Testis (tissue), 3 donors: ENCODE data around the gene PLEKHM3. TPM values are rescaled to one million over a fixed set of nuclear protein-coding genes. Genes with fewer than 3 reads are reported as not detected.

Source experiments
- DNase-seq: peaks from one replicate; pipeline ENCODE4 v3.0.0-alpha.2; 2019
- H3K27ac ChIP-seq, 2 donors: fragments of 200-600 bp; sonication (generic); one replicate each; pipeline ENCODE4 v1.5.1; 2019
- H3K27me3 ChIP-seq: fragments of 200-600 bp; sonication (generic); one replicate; pipeline ENCODE4 v1.5.1; 2019
- H3K36me3 ChIP-seq: fragments of 200-600 bp; sonication (generic); one replicate; pipeline ENCODE4 v1.5.1; 2017; ENCODE audit warnings: low read depth; ENCODE audit errors: missing control alignments
- H3K4me1 ChIP-seq: fragments of 200-600 bp; sonication (generic); one replicate; pipeline ENCODE4 v1.5.1; 2019
- H3K4me3 ChIP-seq, 2 donors: fragments of 200-600 bp; sonication (generic); one replicate each; pipeline ENCODE4 v1.5.1; 2017 to 2019
- H3K9me3 ChIP-seq: fragments of 200-600 bp; sonication (generic); one replicate; pipeline ENCODE4 v1.5.1; 2017
- POLR2A ChIP-seq: fragments of 450-650 bp; IDR thresholded peaks from one replicate; pipeline ENCODE4 v1.6.1; 2017; ENCODE audit warnings: antibody characterized with exemption, mild to moderate bottlenecking, moderate library complexity
- WGBS, 2 donors: methylation state at CpG; one replicate each; pipeline ENCODE4 v1.1.5; 2018; 5-methylcytosine and 5-hydroxymethylcytosine counted together
- intact Hi-C: fragments of 100-400 bp; cut with DNase I; formaldehyde crosslinking; loops from one replicate; pipeline ENCODE4 v1.15.1; 2023; ENCODE audit warnings: low total_unique reads
- polyA plus RNA-seq: library from polyadenylated mRNA; stranded (reverse); fragments of 350-450 nt; fragmentation: Illumina TruSeq; extraction: RNeasy Lipid Tissue Mini Kit (QIAGEN cat#74804); gene quantifications from one replicate; pipeline ENCODE4 v1.2.3, GENCODE V29; 2014; ENCODE audit warnings: low read depth, low replicate concordance; ENCODE audit not compliant: insufficient read depth
- total RNA-seq, 2 donors: library from RNA; depleted of rRNA; stranded (reverse); fragments of >200 nt; gene quantifications; one replicate each; pipeline ENCODE4 v1.2.3, GENCODE V29; 2016
- TF ChIP-seq, protein P1 (sequence below), 3 experiments: fragments of 450-650 bp in 2 of 3; fragments of 200-600 bp in 1 of 3; sonication (generic) in 1 of 3; IDR thresholded peaks; one replicate each; pipeline ENCODE4 v1.5.1; 2016 to 2019; ENCODE audit warnings: antibody characterized with exemption in 3 of 3, mild to moderate bottlenecking in 2 of 3, moderate library complexity in 1 of 3

Gene PLEKHM3
- total and polyA plus RNA-seq, 3 donors from 2014 or later, result 12.5 to 24.6 (median 21.9) TPM

DNA sequence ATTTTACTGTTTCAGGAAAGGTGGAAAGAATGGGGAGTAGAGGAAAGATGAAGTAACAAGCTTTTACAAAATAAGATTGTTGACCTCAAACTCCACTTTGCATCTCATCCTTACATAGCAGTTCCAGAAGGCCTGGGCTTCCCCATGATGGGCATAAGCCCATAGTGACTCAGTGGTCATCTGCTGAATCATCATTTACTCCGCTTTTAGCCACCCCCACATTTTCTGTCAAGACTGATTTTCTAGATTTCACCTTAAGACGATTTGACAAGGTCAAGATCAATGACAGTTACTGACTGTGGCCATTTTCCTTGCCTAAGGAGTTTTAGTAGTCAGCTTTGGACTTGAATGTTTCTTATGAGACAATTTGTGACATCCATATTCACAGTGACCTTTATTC, 49.4 kb downstream of the PLEKHM3 start:
- 78 to 88% methylated on average over 2 of the region's 2 CpGs for WGBS, 2 donors
- Histone ChIP-seq H3K9me3 (no peaks in the 10 kb centered on the region), H3K4me3 (no peak overlapping the region), H3K27me3 (no peaks in the 10 kb centered on the region), H3K27ac (no peak overlapping the region), H3K36me3 (no peaks in the 10 kb centered on the region), H3K4me1 (no peaks in the 10 kb centered on the region)
- intact Hi-C loops, result no loop called here
- DNase-seq, result no peak
- no peak for TF ChIP-seq POLR2A
- TF ChIP-seq, protein P1, sequence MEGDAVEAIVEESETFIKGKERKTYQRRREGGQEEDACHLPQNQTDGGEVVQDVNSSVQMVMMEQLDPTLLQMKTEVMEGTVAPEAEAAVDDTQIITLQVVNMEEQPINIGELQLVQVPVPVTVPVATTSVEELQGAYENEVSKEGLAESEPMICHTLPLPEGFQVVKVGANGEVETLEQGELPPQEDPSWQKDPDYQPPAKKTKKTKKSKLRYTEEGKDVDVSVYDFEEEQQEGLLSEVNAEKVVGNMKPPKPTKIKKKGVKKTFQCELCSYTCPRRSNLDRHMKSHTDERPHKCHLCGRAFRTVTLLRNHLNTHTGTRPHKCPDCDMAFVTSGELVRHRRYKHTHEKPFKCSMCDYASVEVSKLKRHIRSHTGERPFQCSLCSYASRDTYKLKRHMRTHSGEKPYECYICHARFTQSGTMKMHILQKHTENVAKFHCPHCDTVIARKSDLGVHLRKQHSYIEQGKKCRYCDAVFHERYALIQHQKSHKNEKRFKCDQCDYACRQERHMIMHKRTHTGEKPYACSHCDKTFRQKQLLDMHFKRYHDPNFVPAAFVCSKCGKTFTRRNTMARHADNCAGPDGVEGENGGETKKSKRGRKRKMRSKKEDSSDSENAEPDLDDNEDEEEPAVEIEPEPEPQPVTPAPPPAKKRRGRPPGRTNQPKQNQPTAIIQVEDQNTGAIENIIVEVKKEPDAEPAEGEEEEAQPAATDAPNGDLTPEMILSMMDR (IDR thresholded peaks at IDR 0.05), result no peak

DNA sequence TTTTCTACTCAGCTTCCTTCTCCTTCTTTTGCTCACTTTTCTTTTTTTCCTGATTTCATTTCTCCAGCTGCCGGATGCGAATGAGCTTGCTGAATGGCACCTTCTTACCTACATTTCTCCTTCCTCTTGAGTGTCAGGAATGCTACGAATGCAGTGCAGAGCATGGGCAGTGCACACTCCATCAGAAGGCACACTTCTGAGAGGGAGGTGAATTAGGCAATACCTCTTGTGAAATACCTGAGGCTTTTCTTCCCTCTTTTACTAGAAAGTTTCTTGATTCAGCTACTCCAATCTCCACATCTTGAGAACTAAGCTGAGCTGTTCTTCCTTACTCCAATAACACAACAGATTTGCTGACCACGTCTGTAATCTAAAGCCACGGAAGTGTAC, 51.1 kb downstream of the PLEKHM3 start:
- Histone ChIP-seq H3K4me1 (no peaks in the 10 kb centered on the region), H3K9me3 (no peaks in the 10 kb centered on the region), H3K4me3 (no peak overlapping the region), H3K27me3 (no peaks in the 10 kb centered on the region), H3K27ac (no peak overlapping the region), H3K36me3 (no peaks in the 10 kb centered on the region)
- no peak for DNase-seq
- TF ChIP-seq, protein P1 (IDR thresholded peaks at IDR 0.05), result no peak
- no peak for TF ChIP-seq POLR2A
- WGBS, 2 donors, result 88 to 91% methylated on average over 5 of the region's 5 CpGs
- intact Hi-C loops, result no loop called here

DNA sequence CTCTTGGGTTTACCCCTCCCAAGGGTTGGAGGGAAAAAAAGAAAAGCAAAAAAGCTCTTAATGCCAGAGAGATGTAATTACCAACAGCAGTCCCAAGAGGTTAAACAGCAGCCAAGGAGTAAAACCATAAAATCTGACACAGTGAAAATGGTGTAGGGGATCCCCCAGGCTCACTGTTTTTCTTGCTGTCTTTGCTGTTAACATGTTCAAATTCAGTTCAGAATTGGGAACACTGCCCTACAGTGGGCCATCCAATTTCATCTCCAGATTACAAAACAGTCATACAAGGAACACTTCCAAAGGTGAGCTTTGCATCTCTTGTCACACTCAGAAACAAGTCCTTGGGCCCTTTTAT, 54.5 kb downstream of the PLEKHM3 start:
- H3K4me1 ChIP-seq, result no peaks in the 10 kb centered on the region
- no peaks in the 10 kb centered on the region for H3K27me3 ChIP-seq
- no peak overlapping the region for H3K4me3 ChIP-seq
- no peaks in the 10 kb centered on the region for H3K9me3 ChIP-seq
- intact Hi-C loops, result no loop called here
- TF ChIP-seq POLR2A, result no peak
- TF ChIP-seq, protein P1 (IDR thresholded peaks at IDR 0.05), result no peak
- no peak overlapping the region for H3K27ac ChIP-seq
- no peaks in the 10 kb centered on the region for H3K36me3 ChIP-seq
- no peak for DNase-seq

DNA sequence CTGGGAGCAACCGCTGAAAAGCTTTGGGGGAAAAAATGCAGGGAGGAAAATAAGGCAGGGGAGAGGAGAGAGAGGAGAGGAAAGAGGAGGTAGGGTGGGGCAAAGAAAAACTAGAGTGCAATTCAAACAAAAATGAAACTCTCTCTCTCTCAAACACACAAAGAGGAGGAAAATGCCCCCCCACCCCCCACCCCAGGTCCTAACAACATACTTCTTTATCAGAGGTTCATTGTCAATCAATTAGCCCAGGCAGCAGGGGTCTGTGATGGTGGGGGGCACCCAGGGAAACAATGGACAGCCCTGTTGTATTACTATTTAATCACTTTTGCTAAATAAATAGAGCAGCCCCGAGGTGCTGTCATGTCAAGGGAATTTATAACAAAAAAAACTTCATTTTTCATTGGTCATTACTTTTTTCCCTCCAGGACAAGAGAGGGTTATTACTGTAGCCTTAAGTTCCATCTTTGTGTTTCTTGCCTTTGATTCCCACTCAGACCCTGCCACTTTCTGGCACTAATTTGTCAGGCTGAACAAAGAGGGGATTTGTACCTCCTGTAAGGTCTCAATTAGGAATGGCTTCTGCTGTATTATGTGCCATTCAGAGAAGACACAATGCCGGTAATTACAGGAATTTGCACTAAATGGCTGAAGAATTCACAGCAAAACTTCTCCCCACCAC, 55.0 kb downstream of the PLEKHM3 start:
- no peak for TF ChIP-seq POLR2A
- TF ChIP-seq, protein P1 (IDR thresholded peaks at IDR 0.05), result no peak
- WGBS, 2 donors, result 56 to 70% methylated on average over 3 of the region's 3 CpGs
- no peaks in the 10 kb centered on the region for H3K4me1 ChIP-seq
- no peak overlapping the region for H3K4me3 ChIP-seq
- no peaks in the 10 kb centered on the region for H3K36me3 ChIP-seq
- no peak for DNase-seq
- H3K27ac ChIP-seq, result no peak overlapping the region
- intact Hi-C loops, result no loop called here
- no peaks in the 10 kb centered on the region for H3K9me3 ChIP-seq
- H3K27me3 ChIP-seq, result no peaks in the 10 kb centered on the region

DNA sequence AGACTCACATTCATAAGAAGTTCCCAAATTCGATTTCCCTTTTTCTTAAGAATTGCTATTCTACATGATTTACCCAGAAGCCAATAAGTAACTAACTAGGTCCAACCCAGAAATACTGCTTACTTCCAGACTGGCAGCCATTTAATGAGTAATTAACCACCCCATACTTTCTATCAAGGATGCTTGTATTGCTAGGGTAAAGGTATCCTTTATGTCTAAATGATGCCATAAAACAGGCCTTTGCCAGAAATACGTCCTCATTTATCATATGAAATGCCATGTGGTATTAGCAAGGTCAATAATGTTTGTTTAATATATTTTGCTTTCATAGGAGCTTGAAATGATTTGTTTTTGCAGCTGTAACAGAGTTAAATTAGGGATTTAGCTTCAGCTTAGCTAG, 56.1 kb downstream of the PLEKHM3 start:
- 84 to 94% methylated on average over 2 of the region's 2 CpGs for WGBS, 2 donors
- no peak overlapping the region for H3K27ac ChIP-seq
- no peaks in the 10 kb centered on the region for H3K9me3 ChIP-seq
- TF ChIP-seq, protein P1 (IDR thresholded peaks at IDR 0.05), result no peak
- no peak for TF ChIP-seq POLR2A
- H3K4me3 ChIP-seq, result no peak overlapping the region
- intact Hi-C loops, result no loop called here
- no peaks in the 10 kb centered on the region for H3K36me3 ChIP-seq
- no peak for DNase-seq
- H3K27me3 ChIP-seq, result no peaks in the 10 kb centered on the region
- H3K4me1 ChIP-seq, result no peaks in the 10 kb centered on the region
